ENCODE measurements around the gene RUNX2. TPM values are rescaled to one million over a fixed set of nuclear protein-coding genes. Genes with fewer than 3 reads are reported as not detected.

RUNX2 gene
- polyA plus RNA-seq, 1 donor, result 2.6 TPM

DNA sequence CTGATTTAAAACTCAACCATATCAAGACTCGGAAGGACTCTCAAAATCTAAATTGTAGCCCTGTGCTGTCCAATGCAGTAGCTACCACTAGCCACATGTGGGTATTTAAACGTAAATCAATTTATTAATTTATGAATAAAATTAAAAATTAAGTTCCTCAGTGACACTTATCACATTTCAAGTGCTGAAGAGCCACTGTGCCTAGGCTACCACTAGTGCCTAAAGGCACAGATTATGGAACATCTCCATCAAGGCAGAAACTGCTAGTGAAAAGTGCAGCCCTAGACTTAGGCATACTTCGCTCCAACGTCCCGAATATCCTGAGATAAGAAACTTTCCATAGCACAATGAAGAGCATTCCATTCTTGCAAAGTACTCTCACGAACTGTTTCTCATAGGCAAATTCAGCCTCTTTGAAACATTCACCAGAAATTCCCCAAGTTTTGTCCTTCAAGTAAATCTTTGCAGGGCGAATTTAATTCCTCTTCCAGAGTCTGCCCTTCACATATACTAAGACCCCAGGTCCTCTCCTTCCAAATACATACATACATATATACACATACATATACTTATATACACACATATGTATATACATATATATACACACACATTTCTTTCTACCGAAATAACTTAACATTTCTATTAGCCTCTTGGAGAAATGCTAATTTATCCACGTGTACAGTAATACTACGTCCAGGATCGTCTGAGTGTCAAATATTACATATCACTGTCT is 48.3 kb downstream of the RUNX2 start:
- WGBS (ENCODE audit: insufficient coverage, low lambda C conversion rate), result 0% methylated on average over 1 of the region's 11 CpGs
- DNase-seq, result no peak
- H3K4me3 ChIP-seq (ENCODE audit: low read length), result peak overlapping the region; percentile 92

DNA sequence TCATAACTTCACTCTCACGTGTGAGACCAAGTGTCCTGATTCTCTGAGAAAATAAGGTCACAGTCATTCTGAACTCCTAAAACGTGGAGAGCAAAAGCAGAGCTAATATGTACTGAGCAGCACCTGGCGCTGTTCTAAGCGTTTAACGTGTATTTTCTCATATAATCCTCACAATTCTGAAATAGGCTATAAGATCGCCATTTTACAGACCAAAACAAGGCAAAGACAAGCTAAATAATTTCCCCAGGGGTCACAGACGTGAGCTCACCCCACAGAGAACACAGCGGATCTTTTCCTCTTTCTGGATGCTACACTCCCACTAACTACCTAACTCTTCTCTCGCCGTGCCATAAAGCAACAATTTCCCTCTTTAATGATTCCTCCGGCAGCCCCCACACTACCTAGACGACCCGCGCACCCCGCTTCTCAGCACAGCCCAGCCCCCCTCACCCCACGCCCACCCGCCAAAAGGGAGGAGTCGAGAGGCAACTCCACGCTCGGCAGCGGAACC is 49.0 kb downstream of the RUNX2 start:
- H3K9me3 ChIP-seq (ENCODE audit: control insufficient read depth, low read depth, low read length), result no peaks in the 10 kb centered on the region
- H3K4me3 ChIP-seq (ENCODE audit: low read length), result peak overlapping the region; percentile 92
- H3K27ac ChIP-seq (ENCODE audit: low read length), result peak overlapping the region; percentile 99
- peak in 1 of 2 donors; percentile 72 for DNase-seq
- no peaks in the 10 kb centered on the region for H3K36me3 ChIP-seq (ENCODE audit: control insufficient read depth, insufficient read depth, low read length)
- no peaks in the 10 kb centered on the region for H3K27me3 ChIP-seq (ENCODE audit: control insufficient read depth, insufficient read depth, low read length)
- peaks cover 5% of the 10 kb centered on the region for H3K4me1 ChIP-seq (ENCODE audit: control insufficient read depth, insufficient read depth, low read length)
- WGBS (ENCODE audit: insufficient coverage, low lambda C conversion rate), result 0% methylated on average over 2 of the region's 21 CpGs

More for the DNA sequence above, 48.3 kb downstream of the RUNX2 start:
- Histone ChIP-seq H3K27ac (ENCODE audit: low read length) (peak overlapping the region; percentile 99), H3K4me1 (ENCODE audit: control insufficient read depth, insufficient read depth, low read length) (peaks cover 5% of the 10 kb centered on the region), H3K27me3 (ENCODE audit: control insufficient read depth, insufficient read depth, low read length) (no peaks in the 10 kb centered on the region), H3K9me3 (ENCODE audit: control insufficient read depth, low read depth, low read length) (no peaks in the 10 kb centered on the region), H3K36me3 (ENCODE audit: control insufficient read depth, insufficient read depth, low read length) (no peaks in the 10 kb centered on the region)

DNA sequence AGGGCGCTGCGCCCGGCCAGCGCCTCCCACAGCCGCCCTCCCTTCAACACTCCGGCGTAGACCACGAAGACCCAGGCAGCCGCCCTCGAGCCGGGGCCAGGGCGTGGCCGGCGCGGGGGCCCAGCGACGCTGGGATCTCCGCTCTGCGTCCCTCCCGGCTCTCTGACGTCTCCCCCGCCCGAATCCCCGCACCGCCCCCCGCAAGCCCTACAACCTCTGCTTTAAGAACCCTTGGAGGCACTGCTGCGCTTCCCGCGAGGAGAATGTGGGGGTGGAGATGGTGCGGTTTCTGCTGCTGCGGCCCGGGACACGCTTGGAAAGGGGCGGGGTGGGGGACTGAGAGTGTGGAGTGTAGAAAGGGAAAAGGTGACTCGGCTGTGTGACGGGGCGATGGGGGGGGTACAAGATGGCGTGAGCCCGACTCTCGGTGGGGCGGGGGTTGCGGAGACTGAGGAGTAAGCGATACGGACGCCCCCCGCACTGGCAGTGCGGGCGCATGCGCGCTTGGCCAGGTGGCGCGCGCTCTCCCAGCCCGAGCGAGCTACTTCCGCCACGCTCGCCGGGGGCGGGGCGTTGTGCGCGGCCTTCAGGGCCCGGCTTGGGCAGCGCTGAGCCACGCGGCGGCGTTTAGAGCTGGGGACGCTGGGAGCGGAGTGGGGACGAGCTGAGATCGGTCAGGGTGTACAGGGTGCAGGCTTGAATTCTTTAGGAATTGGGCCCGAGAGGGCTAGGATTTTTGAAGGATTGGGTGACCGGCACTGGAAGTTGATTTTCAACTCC is 49.6 kb downstream of the RUNX2 start, which contains the start of gene SUPT3H:
SUPT3H (minus strand) TSS at position 381 of the 780 bp plus-strand sequence.
- H3K27ac ChIP-seq (ENCODE audit: low read length), result peak within 1 kb of the TSS; percentile 99
- H3K4me1 ChIP-seq (ENCODE audit: control insufficient read depth, insufficient read depth, low read length), result peaks cover 5% of the 10 kb centered on the region
- no peaks in the 10 kb centered on the region for H3K9me3 ChIP-seq (ENCODE audit: control insufficient read depth, low read depth, low read length)
- WGBS (ENCODE audit: insufficient coverage, low lambda C conversion rate), result 0% methylated on average over 3 of the region's 75 CpGs
- DNase-seq, result peak; percentile 96 to 97
- H3K4me3 ChIP-seq (ENCODE audit: low read length), result peak within 1 kb of the TSS; percentile 92
- no peaks in the 10 kb centered on the region for H3K36me3 ChIP-seq (ENCODE audit: control insufficient read depth, insufficient read depth, low read length)
- H3K27me3 ChIP-seq (ENCODE audit: control insufficient read depth, insufficient read depth, low read length), result no peaks in the 10 kb centered on the region

DNA sequence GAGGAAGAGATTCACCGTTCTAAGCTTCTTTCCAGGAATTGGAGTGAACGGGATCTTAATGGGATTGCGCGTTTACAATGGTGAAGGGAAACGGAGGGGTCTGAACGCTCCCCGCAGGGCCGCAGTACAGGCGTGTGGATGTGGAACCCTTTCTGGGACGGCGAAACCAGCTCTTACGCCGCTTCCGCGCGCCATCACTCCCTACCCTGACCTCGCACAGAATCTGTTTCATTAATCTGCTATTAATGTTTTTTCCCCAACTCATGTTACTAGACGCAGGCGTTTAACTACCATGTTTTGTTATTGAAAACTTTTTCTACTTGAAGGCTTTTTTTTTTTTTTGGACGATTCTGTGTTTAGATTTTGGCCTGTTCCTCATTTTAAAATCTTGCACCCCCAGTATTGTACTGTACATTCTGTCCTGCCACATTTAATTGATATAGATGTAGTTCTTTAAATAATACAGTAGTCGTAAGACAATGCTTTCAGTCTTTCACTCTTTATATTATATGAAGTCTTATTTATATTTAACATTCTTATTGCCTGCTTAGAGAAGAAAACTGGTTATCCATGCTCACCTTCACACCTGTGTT is 50.3 kb downstream of the RUNX2 start:
- 3% methylated on average over 6 of the region's 21 CpGs for WGBS (ENCODE audit: insufficient coverage, low lambda C conversion rate)
- Histone ChIP-seq H3K27me3 (ENCODE audit: control insufficient read depth, insufficient read depth, low read length) (no peaks in the 10 kb centered on the region), H3K4me1 (ENCODE audit: control insufficient read depth, insufficient read depth, low read length) (peaks cover 5% of the 10 kb centered on the region), H3K4me3 (ENCODE audit: low read length) (peak overlapping the region; percentile 92), H3K27ac (ENCODE audit: low read length) (peak overlapping the region; percentile 99), H3K36me3 (ENCODE audit: control insufficient read depth, insufficient read depth, low read length) (no peaks in the 10 kb centered on the region), H3K9me3 (ENCODE audit: control insufficient read depth, low read depth, low read length) (no peaks in the 10 kb centered on the region)
- no peak for DNase-seq

DNA sequence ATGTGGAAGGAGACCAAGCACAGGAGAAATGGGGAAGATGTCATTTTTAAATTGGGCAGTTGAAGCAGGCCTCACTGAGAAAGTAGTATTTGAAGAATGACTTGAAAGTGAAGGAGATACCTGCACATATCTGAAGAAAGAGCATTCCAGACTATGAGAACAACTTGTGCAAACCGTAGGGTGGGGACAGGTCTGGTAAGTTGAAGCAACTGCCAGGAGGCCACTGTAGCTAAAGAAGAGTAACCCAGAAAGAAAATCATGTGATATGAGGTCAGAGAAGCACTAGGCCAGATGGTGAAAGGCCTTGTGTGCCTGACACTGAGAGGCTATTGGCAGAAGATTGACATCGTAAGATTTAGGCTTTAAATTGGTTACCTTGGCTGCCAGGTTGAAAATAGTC is 54.3 kb downstream of the RUNX2 start:
- Histone ChIP-seq H3K4me3 (ENCODE audit: low read length) (no peak overlapping the region), H3K36me3 (ENCODE audit: control insufficient read depth, insufficient read depth, low read length) (no peaks in the 10 kb centered on the region), H3K27me3 (ENCODE audit: control insufficient read depth, insufficient read depth, low read length) (no peaks in the 10 kb centered on the region), H3K27ac (ENCODE audit: low read length) (no peak overlapping the region), H3K4me1 (ENCODE audit: control insufficient read depth, insufficient read depth, low read length) (no peaks in the 10 kb centered on the region), H3K9me3 (ENCODE audit: control insufficient read depth, low read depth, low read length) (no peaks in the 10 kb centered on the region)
- WGBS (ENCODE audit: insufficient coverage, low lambda C conversion rate), result no CpG with 5 or more reads among the region's 2 CpGs
- DNase-seq, result no peak

DNA sequence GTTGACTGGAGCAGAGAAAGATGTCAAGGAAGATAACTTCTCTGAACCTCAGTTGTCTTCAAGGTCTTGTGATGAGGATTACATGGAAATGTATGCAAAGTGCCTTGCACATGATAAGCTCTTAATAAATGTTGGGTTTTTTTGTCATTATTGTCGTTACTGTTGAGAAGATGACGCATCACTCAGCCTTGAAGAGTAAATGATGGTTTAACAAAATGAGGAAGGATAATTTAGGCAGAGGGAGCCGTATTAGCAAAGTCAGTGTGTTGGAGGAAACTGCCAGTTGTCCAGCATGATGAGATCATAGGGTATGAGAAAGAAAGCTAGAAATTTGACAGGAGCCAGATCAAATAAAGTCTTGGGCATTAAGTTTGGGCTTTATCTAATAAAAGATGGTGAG is 58.4 kb downstream of the RUNX2 start:
- Histone ChIP-seq H3K36me3 (ENCODE audit: control insufficient read depth, insufficient read depth, low read length) (no peaks in the 10 kb centered on the region), H3K27me3 (ENCODE audit: control insufficient read depth, insufficient read depth, low read length) (no peaks in the 10 kb centered on the region), H3K4me1 (ENCODE audit: control insufficient read depth, insufficient read depth, low read length) (no peaks in the 10 kb centered on the region), H3K27ac (ENCODE audit: low read length) (no peak overlapping the region), H3K4me3 (ENCODE audit: low read length) (no peak overlapping the region), H3K9me3 (ENCODE audit: control insufficient read depth, low read depth, low read length) (no peaks in the 10 kb centered on the region)
- 90% methylated on average over 2 of the region's 3 CpGs for WGBS (ENCODE audit: insufficient coverage, low lambda C conversion rate)
- no peak for DNase-seq

DNA sequence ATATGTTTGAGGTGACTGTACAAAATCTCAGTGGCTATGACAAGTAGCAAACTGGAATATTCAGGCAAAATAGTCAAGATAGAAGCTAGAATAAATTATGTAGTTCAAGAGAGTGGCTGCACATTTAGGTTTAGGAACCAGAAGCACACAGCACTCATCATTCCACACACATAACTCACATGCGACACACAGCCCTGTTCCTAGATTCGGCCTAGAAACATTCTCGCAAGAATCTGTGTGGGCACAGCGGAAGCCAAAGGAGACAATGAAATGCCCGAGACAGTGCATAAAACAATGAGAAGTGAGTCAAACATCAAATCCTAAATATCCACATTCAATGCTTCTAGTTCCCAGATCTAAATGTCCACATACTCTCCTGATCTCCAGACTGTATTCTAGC is 59.1 kb downstream of the RUNX2 start:
- Histone ChIP-seq H3K4me1 (ENCODE audit: control insufficient read depth, insufficient read depth, low read length) (no peaks in the 10 kb centered on the region), H3K27me3 (ENCODE audit: control insufficient read depth, insufficient read depth, low read length) (no peaks in the 10 kb centered on the region), H3K9me3 (ENCODE audit: control insufficient read depth, low read depth, low read length) (no peaks in the 10 kb centered on the region), H3K4me3 (ENCODE audit: low read length) (no peak overlapping the region), H3K36me3 (ENCODE audit: control insufficient read depth, insufficient read depth, low read length) (no peaks in the 10 kb centered on the region), H3K27ac (ENCODE audit: low read length) (no peak overlapping the region)
- no peak for DNase-seq
- WGBS (ENCODE audit: insufficient coverage, low lambda C conversion rate), result 93% methylated on average over 2 of the region's 5 CpGs

DNA sequence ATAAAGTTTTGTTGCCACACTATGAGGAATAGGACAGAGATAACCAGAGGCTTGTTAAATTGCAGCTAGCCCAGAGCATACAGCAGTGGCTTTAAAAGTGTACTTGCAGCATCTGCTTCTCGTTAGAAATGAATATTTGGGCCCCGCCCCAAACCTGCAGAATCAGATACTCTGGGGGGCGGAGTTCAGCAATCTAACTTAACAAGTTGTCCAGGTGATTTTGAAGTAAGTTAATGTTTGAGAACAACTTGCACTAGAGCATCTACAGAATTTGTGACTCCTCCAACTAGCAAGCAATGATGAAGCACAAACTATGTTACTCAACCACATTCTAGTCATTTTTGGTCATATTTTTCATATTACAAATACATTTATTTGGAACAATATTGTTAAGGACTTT is 60.2 kb downstream of the RUNX2 start:
- no peak overlapping the region for H3K4me3 ChIP-seq (ENCODE audit: low read length)
- WGBS (ENCODE audit: insufficient coverage, low lambda C conversion rate), result 60% methylated on average over 1 of the region's 3 CpGs

DNA sequence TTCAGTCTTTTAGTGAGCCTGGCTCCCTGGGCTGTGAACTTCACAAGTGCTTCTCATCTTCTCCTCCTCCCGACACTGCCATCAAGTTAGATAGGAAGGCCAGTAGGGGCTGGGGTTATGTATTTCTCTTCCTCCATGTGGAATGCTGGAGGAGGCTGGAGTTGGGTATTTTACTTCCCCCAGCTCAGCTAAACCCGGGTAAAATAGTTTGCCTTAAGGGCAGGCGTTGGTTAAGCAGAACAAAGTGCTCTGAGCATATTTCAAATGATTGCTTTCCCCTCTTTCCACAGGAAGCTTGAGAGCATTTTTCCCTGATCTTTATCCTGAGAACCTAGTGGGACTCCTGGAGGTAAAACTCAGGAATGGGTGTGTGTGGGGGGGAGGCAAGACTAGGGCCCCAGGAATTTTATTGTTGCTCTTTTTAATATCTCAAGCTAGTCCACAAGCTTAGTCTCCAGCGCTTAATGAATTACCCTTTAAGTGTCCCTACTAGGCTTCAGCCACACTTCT is 66.5 kb downstream of the RUNX2 start:
- WGBS (ENCODE audit: insufficient coverage, low lambda C conversion rate), result no CpG with 5 or more reads among the region's 4 CpGs
- no peaks in the 10 kb centered on the region for H3K27me3 ChIP-seq (ENCODE audit: control insufficient read depth, insufficient read depth, low read length)
- no peaks in the 10 kb centered on the region for H3K9me3 ChIP-seq (ENCODE audit: control insufficient read depth, low read depth, low read length)
- H3K4me1 ChIP-seq (ENCODE audit: control insufficient read depth, insufficient read depth, low read length), result no peaks in the 10 kb centered on the region
- no peak overlapping the region for H3K4me3 ChIP-seq (ENCODE audit: low read length)
- no peak overlapping the region for H3K27ac ChIP-seq (ENCODE audit: low read length)
- no peaks in the 10 kb centered on the region for H3K36me3 ChIP-seq (ENCODE audit: control insufficient read depth, insufficient read depth, low read length)
- DNase-seq, result no peak

More for the DNA sequence above, 60.2 kb downstream of the RUNX2 start:
- no peak for DNase-seq
- H3K36me3 ChIP-seq (ENCODE audit: control insufficient read depth, insufficient read depth, low read length), result no peaks in the 10 kb centered on the region
- H3K9me3 ChIP-seq (ENCODE audit: control insufficient read depth, low read depth, low read length), result no peaks in the 10 kb centered on the region
- no peak overlapping the region for H3K27ac ChIP-seq (ENCODE audit: low read length)
- H3K27me3 ChIP-seq (ENCODE audit: control insufficient read depth, insufficient read depth, low read length), result no peaks in the 10 kb centered on the region
- no peaks in the 10 kb centered on the region for H3K4me1 ChIP-seq (ENCODE audit: control insufficient read depth, insufficient read depth, low read length)

Data from large intestine (tissue), 3 donors.